ENCODE measurements around the gene DSTYK.

DSTYK gene

GRCh38 chr1:205211169-205211838 is at the start of gene DSTYK:
DSTYK (minus strand) TSS chr1:205211702; CDS start chr1:205211535, 167 bp downstream.
- DNase-seq (ENCODE audit: low spot score) = peak; percentile 81

- DNase-seq (ENCODE audit: low spot score) = no peak
Measured at GRCh38 chr1:205259998-205260397, 48.5 kb upstream of the DSTYK start.

GRCh38 chr1:205259324-205259832 is 47.9 kb upstream of the DSTYK start:
- DNase-seq (ENCODE audit: low spot score) = no peak

DNA sequence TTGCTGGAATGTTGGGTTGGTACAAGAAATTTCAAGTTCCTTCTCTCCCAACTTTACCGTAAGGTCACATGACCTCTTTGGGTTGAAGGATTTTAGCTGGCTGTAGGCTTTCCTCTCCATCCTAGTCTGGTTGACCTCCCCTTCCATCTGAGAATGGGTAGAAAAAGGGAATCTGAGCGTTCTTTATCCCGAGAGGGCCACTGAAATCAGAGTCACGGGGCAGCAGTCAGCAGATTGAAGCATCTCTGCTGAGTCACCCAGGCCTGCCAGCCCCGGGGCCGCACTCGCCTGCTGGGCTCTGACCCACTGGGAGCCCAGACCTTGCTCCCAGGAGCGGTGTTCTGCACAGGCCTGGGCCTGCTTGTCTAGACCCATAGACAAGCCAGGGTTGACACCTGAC is 47.2 kb upstream of the DSTYK start:
- no peak for DNase-seq (ENCODE audit: low spot score)

- no peak for DNase-seq (ENCODE audit: low spot score)
Measured at GRCh38 chr1:205258261-205258691, 46.8 kb upstream of the DSTYK start.

DNA sequence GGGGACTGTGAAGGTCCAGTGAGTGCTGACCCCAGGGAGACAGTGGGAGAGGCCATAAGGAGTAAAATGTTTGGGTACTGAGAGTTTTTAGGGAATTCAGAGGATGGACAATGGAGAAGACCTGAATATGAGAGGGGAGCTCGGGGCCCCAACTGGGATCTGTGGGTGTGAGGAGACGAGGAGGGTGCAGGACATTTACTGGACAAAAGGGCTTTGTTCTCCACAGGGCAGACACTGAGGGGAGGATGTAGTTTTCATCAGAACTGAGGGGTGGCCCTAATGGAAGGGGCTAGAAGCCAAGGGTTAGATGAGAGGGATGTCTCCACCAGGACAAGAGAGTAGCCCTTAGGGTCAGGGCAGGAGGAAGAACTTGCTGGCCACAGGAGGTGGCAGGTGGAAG is 46.2 kb upstream of the DSTYK start:
- no peak for DNase-seq (ENCODE audit: low spot score)

- DNase-seq (ENCODE audit: low spot score) = no peak
Measured at GRCh38 chr1:205256951-205257625, 45.6 kb upstream of the DSTYK start.

DNA sequence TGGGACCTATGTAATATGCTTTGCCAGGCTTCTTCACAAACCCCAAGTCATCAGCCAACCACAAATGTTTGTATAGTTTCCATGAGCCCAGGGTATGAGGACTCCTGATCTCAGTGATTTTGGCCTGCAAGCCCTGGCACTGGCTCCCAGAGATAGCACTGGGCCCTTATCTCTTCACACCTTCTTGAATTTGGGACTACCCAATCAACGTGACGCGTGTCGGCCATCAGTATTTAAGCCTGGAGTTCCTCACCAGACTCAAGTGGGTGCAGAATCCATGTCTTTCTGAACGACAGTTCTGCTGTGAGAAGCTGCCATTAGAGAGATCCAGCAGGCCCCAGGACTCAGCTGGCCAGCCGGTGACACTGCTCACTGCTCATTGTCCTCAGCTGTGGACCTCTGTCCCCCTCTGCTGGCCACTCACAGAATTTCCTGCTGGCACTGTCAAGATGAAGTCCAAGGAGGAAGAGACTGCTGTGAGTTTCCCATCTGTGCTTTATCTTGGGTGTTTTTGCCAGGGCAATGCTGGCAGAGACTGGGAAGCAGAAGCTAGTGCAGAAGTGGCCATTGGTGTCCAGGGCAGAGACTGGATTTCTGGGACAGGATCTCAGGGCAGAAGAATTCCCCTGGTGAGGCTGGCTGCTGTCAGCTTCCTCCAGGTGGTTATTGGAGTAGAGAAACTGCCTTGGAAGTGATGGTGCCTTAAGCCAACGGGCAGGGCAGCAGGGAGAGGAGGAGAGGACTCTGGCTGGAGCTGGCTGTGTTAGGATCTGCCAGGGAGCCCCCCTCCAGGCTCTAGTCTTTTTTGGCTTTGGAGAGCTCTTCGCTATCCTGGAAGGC is 44.7 kb upstream of the DSTYK start:
- DNase-seq (ENCODE audit: low spot score) = peak; percentile 90

DNA sequence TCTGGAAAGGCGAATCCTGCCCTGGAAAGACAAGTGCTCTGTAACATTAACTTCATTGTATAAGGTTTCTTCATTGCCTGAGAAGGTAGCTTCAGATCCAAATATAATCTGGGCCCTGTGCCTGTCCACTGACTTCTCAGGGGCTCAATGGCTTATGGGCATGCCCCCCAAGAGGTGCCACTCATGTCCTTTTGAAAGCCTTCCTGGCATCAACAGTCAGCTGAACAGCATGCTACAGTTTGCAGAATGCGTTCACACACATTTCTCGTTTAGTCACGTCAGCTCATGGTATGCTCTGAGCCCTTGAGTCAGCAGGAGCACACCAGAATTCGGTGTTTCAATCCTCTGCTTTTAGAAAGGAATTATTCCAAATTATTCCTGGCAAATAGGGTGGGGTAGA is 40.1 kb upstream of the DSTYK start:
- DNase-seq (ENCODE audit: low spot score) = no peak

- no peak for DNase-seq (ENCODE audit: low spot score)
Measured at GRCh38 chr1:205250699-205251098, 39.2 kb upstream of the DSTYK start.

DNA sequence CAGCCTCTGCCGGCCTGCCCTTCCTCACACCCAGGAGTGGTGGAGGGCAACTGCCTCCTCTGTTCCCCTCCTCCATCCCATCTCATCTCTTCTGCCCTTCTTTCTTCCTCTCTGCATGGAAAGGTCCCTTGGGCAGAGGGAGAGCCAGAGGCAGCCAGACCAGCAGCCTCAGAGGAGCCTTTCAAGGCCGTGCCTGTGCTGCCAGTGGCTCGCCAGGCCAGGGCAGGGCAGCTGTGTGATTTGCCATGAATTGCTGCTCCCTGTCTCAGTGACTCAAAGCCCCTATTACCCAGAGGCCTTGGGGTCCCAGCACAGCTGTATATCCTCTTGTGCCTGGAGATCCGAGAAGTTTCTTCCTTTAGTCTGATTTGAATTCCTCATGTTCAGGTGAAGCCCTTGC is 38.1 kb upstream of the DSTYK start:
- DNase-seq (ENCODE audit: low spot score) = no peak

DNA sequence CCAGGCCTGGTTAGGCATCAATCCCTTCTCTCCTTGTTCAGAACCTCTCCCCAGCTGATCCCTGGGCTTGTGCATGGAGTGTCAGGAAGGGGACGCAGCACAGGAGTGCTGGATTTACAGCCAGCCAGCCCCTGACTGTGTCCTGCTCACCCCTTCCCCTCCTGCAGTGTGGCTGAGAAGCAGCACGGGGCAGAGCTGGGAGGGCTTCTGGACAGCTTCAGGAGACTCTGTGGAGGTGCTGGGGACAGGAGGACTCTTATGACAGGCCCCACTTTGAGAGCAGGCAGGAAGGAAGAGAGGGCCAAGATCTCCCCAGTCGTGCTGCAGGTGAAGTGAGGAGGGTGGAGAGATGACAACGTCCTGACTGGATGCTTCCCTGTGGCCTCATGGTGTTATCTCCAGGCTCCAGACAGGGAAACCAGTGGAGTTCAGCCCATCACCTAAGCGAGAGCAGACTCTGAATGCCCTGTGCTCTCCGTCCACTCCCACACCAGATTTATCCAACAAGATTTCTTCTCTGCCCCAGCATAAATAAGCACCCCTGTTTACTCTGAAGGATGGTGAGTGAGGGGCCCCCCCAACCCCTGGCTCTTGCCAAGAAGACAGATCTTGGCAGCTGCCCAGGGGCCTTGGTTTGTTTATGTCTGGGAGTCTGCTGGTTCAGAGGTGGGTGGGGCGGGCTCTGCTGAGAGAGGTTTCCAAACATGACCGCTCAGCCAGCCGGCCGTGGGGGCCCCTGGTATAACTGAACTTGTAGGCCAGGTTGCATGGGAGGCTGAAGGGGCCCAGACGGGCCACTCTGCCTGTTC is 37.5 kb upstream of the DSTYK start:
- DNase-seq (ENCODE audit: low spot score) = no peak

GRCh38 chr1:205247130-205247921 is 35.8 kb upstream of the DSTYK start:
- no peak for DNase-seq (ENCODE audit: low spot score)

GRCh38 chr1:205246351-205247119 is 35.0 kb upstream of the DSTYK start:
- no peak for DNase-seq (ENCODE audit: low spot score)

DNA sequence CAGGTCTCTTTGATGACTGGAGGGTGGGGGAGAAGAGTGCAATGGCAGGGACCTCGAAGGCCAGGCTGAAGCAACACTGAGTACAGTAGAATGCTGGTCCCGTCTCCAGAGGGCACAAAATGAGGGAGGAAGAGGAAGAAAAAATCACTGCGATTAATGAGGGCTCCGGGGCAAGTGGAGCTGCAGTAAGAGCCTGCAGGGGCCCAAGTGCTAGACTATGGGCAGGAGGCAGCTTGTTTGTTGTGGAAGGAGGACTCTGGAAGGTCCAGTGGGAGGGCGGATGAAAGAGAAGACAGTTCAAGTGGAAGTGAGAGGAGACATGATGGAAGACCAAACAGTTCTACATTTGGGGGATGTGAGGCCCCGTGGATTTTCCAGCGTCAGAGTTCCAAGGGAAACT is 33.6 kb upstream of the DSTYK start:
- no peak for DNase-seq (ENCODE audit: low spot score)

- DNase-seq (ENCODE audit: low spot score) = no peak
Measured at GRCh38 chr1:205244384-205244783, 32.9 kb upstream of the DSTYK start.

- DNase-seq (ENCODE audit: low spot score) = no peak
Measured at GRCh38 chr1:205243350-205244191, 32.1 kb upstream of the DSTYK start.

DNA sequence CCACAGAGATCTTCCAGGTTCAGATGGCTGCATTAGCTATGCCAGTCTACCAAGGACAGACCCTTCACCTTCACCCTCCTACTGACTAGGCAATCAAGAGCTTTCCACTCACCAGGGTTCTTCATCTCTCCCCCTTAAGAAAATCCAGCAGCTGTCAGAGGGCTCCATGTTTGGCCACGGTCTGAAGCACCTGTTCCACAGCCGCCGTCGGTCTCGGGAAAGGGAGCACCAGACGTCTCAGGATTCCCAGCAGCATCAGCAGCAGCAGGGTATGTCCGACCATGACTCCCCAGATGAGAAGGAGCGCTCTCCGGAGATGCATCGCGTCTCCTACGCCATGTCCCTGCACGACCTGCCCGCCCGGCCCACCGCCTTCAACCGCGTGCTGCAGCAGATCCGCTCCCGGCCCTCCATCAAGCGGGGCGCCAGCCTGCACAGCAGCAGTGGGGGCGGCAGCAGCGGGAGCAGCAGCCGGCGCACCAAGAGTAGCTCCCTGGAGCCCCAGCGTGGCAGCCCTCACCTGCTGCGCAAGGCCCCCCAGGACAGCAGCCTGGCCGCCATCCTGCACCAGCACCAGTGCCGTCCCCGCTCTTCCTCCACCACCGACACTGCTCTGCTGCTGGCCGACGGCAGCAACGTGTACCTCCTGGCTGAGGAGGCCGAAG is 30.0 kb upstream of the DSTYK start:
- DNase-seq (ENCODE audit: low spot score) = no peak

GRCh38 chr1:205240569-205240968 is 29.1 kb upstream of the DSTYK start:
- no peak for DNase-seq (ENCODE audit: low spot score)
